ENCODE data around the gene SYT6. TPM values are rescaled to one million over a fixed set of nuclear protein-coding genes. Genes with fewer than 3 reads are reported as not detected.
A peak's percentile ranks its signal among the peaks of the same experiment; 100 is the strongest.

The SYT6 gene
- total and polyA plus RNA-seq, 4 experiments from 2014 or later = not detected

DNA sequence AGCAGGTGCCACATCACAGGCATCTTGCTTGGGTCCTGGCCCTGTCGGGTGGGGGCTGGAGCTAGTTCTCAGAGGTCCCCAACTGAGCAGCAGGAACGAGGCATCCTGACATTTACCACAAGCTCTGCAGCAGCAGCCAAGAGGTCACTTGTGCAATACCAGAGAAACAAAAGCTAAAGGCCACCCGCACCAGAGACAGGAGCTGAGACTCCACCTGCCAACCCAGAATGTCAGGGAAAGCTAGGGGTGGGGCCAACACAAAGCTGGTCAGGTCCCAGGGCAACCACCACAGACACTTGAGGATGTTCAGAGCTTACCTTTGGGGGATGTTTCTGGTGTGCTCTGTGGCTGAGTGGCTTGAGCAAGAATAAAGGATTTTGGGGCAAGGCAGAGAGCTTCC lies 13.6 kb upstream of the SYT6 start:
- intact Hi-C loops (cut with micrococcal nuclease) = no loop called here
- H3K4me3 Mint-ChIP-seq = no peak overlapping the region
- H3K9me3 Mint-ChIP-seq = no peaks in the 10 kb centered on the region
- no peaks in the 10 kb centered on the region for H3K36me3 ChIP-seq (ENCODE audit: insufficient read depth, low read length)
- H3K27ac Mint-ChIP-seq = no peak overlapping the region
- ChIA-PET CTCF (ENCODE audit: partially characterized antibody) (no interaction called here), POLR2A (ENCODE audit: partially characterized antibody) (no interaction called here)
- no peak overlapping the region for H3K4me3 ChIP-seq (ENCODE audit: low read length in 2 of 2)
- H3K4me1 ChIP-seq (ENCODE audit: insufficient read depth, low read length) = no peaks in the 10 kb centered on the region
- no peaks in the 10 kb centered on the region for H3K4me1 Mint-ChIP-seq
- H3K9me3 ChIP-seq (ENCODE audit: control insufficient read depth in 1 of 2, low read length in 2 of 2) = no peaks in the 10 kb centered on the region
- H3K27me3 Mint-ChIP-seq = peaks cover 0 to 4% of the 10 kb centered on the region in 2 donors
- H3K36me3 Mint-ChIP-seq = no peaks in the 10 kb centered on the region
- DNase-seq = no peak
- H3K27ac ChIP-seq (ENCODE audit: low read depth, low read length) = no peak overlapping the region
- peaks cover 5% of the 10 kb centered on the region for H3K27me3 ChIP-seq (ENCODE audit: insufficient read depth, low read length)

DNA sequence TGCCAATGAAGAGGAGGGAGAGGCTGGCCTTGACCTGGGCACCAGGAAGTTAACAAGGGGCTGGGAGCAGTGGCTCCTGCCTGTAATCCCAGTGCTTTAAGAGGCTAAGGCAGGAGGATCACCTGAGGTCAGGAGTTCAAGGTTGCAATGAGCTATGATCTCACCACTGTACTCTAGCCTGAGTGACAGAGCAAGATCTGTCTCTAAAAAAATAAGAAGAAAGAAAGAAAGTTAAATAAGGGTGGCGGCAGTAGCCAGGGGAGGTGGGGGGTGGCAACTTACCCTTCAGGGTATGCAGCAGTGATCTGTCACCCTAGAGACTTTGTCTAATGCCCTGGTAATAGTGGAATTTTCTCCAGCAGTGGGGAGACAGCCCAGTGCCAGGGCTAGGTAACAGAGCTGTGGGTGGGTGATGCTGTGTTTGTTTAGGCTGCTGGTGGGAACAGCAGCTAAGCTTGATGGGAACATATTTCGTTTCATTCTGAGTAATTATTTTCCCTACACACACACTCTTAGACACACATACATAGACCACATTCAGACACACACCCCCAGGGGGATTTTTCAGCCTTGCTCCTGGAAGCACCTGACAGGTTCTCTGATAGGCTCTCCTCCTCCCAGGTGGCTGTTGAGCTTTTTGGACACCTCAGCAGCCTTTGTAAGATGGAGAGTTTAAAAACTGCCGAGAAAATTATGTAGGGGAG lies 11.3 kb upstream of the SYT6 start:
- Histone ChIP-seq H3K9me3 (ENCODE audit: control insufficient read depth in 1 of 2, low read length in 2 of 2) (no peaks in the 10 kb centered on the region), H3K27ac (ENCODE audit: low read depth, low read length) (no peak overlapping the region), H3K4me3 (ENCODE audit: low read length in 2 of 2) (no peak overlapping the region), H3K36me3 (ENCODE audit: insufficient read depth, low read length) (no peaks in the 10 kb centered on the region), H3K27me3 (ENCODE audit: insufficient read depth, low read length) (peaks cover 5% of the 10 kb centered on the region), H3K4me1 (ENCODE audit: insufficient read depth, low read length) (no peaks in the 10 kb centered on the region)
- intact Hi-C loops (cut with micrococcal nuclease) = no loop called here
- no peak overlapping the region for H3K4me3 Mint-ChIP-seq
- POLR2A ChIA-PET (ENCODE audit: partially characterized antibody) = no interaction called here
- DNase-seq = no peak
- peaks cover 12% of the 10 kb centered on the region in 2 donors for H3K27me3 Mint-ChIP-seq
- H3K27ac Mint-ChIP-seq = no peak overlapping the region
- H3K4me1 Mint-ChIP-seq = no peaks in the 10 kb centered on the region
- H3K36me3 Mint-ChIP-seq = no peaks in the 10 kb centered on the region
- CTCF ChIA-PET (ENCODE audit: partially characterized antibody) = no interaction called here
- H3K9me3 Mint-ChIP-seq = no peaks in the 10 kb centered on the region

DNA sequence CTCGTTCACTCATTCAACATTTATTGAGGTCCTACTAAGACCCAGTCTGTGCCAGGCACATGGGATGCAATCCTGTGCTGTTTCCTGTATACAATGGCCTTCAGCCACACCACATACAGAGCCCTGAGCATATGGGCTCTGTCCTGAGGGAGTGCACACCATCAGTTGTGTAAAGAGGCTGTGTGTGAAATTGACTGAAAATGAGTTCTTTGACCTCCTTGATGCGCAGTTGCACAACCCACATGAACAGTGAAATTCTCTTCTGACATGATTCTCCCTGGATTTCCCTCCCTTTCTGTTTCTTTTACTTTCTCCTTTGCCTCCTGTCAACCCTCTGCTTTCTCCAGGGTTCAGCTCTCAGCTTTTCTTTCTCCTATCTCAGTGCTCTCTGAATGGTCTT lies 6.3 kb upstream of the SYT6 start:
- H3K9me3 ChIP-seq (ENCODE audit: control insufficient read depth in 1 of 2, low read length in 2 of 2) = no peaks in the 10 kb centered on the region
- POLR2A ChIA-PET (ENCODE audit: partially characterized antibody) = no interaction called here
- intact Hi-C loops (cut with micrococcal nuclease) = no loop called here
- Mint-ChIP-seq H3K27ac (no peak overlapping the region), H3K4me1 (peaks cover 0 to 7% (median 0%) of the 10 kb centered on the region in 4 donors), H3K27me3 (peaks cover 31 to 35% of the 10 kb centered on the region in 2 donors), H3K36me3 (no peaks in the 10 kb centered on the region), H3K9me3 (no peaks in the 10 kb centered on the region), H3K4me3 (no peak overlapping the region)
- no peak overlapping the region for H3K4me3 ChIP-seq (ENCODE audit: low read length in 2 of 2)
- H3K4me1 ChIP-seq (ENCODE audit: insufficient read depth, low read length) = no peaks in the 10 kb centered on the region
- H3K27me3 ChIP-seq (ENCODE audit: insufficient read depth, low read length) = peaks cover 9% of the 10 kb centered on the region
- CTCF ChIA-PET (ENCODE audit: partially characterized antibody) = no interaction called here
- no peaks in the 10 kb centered on the region for H3K36me3 ChIP-seq (ENCODE audit: insufficient read depth, low read length)
- no peak for DNase-seq
- H3K27ac ChIP-seq (ENCODE audit: low read depth, low read length) = no peak overlapping the region

DNA sequence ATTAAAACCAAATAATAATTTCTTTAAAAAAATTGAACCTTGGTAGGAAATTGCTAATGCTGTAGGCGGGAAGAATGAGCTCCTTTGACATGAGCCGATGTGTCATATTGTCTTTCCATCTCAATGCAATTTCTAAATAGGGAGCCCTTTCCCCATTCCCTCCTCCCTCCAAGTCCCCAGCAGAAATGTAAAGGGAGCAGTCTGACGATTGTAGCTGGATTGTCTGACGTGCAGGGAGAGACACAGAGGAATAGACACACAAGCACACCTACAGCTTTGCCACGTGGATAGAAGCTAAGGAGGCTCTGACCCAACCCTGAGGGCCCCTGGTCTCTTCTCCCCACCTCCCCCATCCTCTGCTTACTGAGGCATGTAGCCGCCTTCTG lies 3.6 kb upstream of the SYT6 start:
- intact Hi-C loops (cut with micrococcal nuclease) = no loop called here
- POLR2A ChIA-PET (ENCODE audit: partially characterized antibody) = no interaction called here

DNA sequence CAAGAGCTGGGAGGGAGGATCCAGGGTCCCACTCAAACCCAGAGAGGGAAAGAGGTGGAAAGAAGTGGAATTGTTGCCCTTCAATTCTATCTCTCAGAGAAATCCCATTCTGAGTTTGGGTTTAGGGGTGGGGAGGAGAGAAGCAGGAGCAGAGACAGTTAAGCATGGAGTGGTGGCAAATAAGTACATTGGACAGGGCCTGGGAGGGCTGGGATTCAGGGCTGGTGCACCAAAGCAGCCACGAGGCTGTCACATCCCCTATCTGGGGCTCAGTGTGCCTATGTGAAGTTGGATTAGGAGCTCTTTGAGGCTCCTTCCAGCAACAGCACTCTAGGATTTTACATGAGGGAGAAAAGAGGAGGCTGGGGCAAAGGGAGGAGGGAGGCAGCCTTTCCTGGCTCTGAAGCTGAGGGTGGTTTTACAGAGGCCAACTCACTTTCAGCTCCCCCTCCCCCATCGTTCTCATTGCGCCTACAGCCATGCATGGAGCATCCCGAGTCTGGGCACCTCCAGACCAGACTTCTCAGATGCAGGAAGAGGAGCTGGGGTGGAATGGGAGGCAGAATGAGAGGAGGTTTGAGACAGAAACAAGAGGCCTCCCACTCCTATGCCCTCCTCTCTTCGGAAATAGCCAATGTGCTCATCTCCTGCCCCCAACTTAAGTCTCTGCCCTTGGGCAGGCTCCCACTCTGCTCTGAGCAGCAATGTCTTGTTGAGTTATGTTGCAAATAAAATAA lies 3.0 kb upstream of the SYT6 start:
- CTCF ChIA-PET (ENCODE audit: partially characterized antibody) = no interaction called here
- Histone ChIP-seq H3K9me3 (ENCODE audit: control insufficient read depth in 1 of 2, low read length in 2 of 2) (no peaks in the 10 kb centered on the region), H3K4me1 (ENCODE audit: insufficient read depth, low read length) (peaks cover 23% of the 10 kb centered on the region), H3K27me3 (ENCODE audit: insufficient read depth, low read length) (peaks cover 36% of the 10 kb centered on the region), H3K36me3 (ENCODE audit: insufficient read depth, low read length) (no peaks in the 10 kb centered on the region), H3K27ac (ENCODE audit: low read depth, low read length) (no peak overlapping the region), H3K4me3 (ENCODE audit: low read length in 2 of 2) (no peak overlapping the region)
- POLR2A ChIA-PET (ENCODE audit: partially characterized antibody) = no interaction called here
- Mint-ChIP-seq H3K4me1 (peaks cover 6 to 18% (median 10%) of the 10 kb centered on the region in 4 donors), H3K27ac (no peak overlapping the region), H3K36me3 (peaks cover 0 to 4% of the 10 kb centered on the region in 2 donors), H3K27me3 (peaks cover 44 to 45% of the 10 kb centered on the region in 2 donors), H3K4me3 (no peak overlapping the region), H3K9me3 (peaks cover 0 to under 1% (median 0%) of the 10 kb centered on the region in 8 donors)
- no peak for DNase-seq
- intact Hi-C loops (cut with micrococcal nuclease) = no loop called here

More for the DNA sequence above, 3.6 kb upstream of the SYT6 start:
- Mint-ChIP-seq H3K4me1 (peaks cover 6 to 18% (median 9%) of the 10 kb centered on the region in 4 donors), H3K9me3 (no peaks in the 10 kb centered on the region), H3K4me3 (no peak overlapping the region), H3K36me3 (peaks cover 0 to 4% of the 10 kb centered on the region in 2 donors), H3K27me3 (peaks cover 39 to 42% of the 10 kb centered on the region in 2 donors), H3K27ac (no peak overlapping the region)
- CTCF ChIA-PET (ENCODE audit: partially characterized antibody) = no interaction called here
- Histone ChIP-seq H3K27ac (ENCODE audit: low read depth, low read length) (no peak overlapping the region), H3K9me3 (ENCODE audit: control insufficient read depth in 1 of 2, low read length in 2 of 2) (no peaks in the 10 kb centered on the region), H3K4me1 (ENCODE audit: insufficient read depth, low read length) (peaks cover 21% of the 10 kb centered on the region), H3K36me3 (ENCODE audit: insufficient read depth, low read length) (no peaks in the 10 kb centered on the region), H3K27me3 (ENCODE audit: insufficient read depth, low read length) (peaks cover 30% of the 10 kb centered on the region), H3K4me3 (ENCODE audit: low read length in 2 of 2) (no peak overlapping the region)
- no peak for DNase-seq

DNA sequence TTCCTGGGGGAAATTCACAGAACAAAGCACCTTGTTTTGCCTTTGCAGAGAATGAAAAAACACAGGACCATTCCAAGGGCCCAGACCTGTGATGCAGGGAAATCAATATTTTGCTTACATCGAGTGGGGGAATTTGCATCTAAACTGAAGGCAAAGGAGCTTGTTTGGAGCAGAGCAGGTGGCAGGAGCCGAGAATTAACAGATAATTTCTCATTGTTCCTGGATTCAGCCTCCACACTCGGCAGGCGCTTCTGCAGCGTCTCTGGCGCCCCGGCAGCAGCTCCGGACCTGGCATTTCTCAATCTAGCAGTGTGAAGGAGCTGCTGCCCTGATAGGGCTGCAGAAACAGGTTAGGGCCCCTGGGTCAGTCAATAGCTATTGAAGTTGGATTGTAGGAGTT lies 2.0 kb upstream of the SYT6 start:
- CTCF ChIA-PET (ENCODE audit: partially characterized antibody) = no interaction called here
- H3K27me3 ChIP-seq (ENCODE audit: insufficient read depth, low read length) = peaks cover 40% of the 10 kb centered on the region

DNA sequence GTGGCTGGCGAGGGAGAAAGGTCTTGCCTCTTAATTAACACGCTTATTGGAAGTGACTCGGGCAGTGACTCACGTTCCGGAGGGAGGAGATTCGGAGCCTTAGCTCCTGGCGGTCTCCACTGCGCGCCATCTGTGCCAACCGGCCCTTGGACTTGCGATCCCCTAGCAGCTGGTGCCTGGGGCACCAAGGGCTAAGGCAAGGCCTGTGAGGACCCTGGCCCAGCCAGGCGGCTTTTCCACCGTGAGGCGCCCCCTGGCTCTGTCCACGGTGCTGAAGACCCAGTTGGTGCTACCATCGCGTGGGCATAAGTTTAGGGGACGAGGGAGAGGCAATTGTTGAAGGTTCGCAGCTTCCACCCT lies 1.3 kb upstream of the SYT6 start:
- Histone ChIP-seq H3K27ac (ENCODE audit: low read depth, low read length) (no peak overlapping the region), H3K4me3 (ENCODE audit: low read length in 2 of 2) (no peak overlapping the region), H3K27me3 (ENCODE audit: insufficient read depth, low read length) (peaks cover 40% of the 10 kb centered on the region), H3K9me3 (ENCODE audit: control insufficient read depth in 1 of 2, low read length in 2 of 2) (no peaks in the 10 kb centered on the region), H3K4me1 (ENCODE audit: insufficient read depth, low read length) (peaks cover 23% of the 10 kb centered on the region), H3K36me3 (ENCODE audit: insufficient read depth, low read length) (no peaks in the 10 kb centered on the region)
- POLR2A ChIA-PET (ENCODE audit: partially characterized antibody) = no interaction called here
- Mint-ChIP-seq H3K36me3 (peaks cover 0 to 4% of the 10 kb centered on the region in 2 donors), H3K4me1 (peaks cover 6 to 18% (median 12%) of the 10 kb centered on the region in 4 donors), H3K9me3 (peaks cover 0 to 3% (median 0%) of the 10 kb centered on the region in 8 donors), H3K4me3 (peak overlapping the region in 4 of 8 donors; percentile 63 to 80 (median 78)), H3K27me3 (peaks cover 45 to 52% of the 10 kb centered on the region in 2 donors), H3K27ac (no peak overlapping the region)
- CTCF ChIA-PET (ENCODE audit: partially characterized antibody) = no interaction called here
- peak in 3 of 5 donors; percentile 2 to 9 (median 4) for DNase-seq
- intact Hi-C loops (cut with micrococcal nuclease) = no loop called here

More for the DNA sequence above, 2.0 kb upstream of the SYT6 start:
- H3K36me3 Mint-ChIP-seq = peaks cover 0 to 4% of the 10 kb centered on the region in 2 donors
- POLR2A ChIA-PET (ENCODE audit: partially characterized antibody) = no interaction called here
- Histone ChIP-seq H3K4me1 (ENCODE audit: insufficient read depth, low read length) (peaks cover 23% of the 10 kb centered on the region), H3K27ac (ENCODE audit: low read depth, low read length) (no peak overlapping the region), H3K4me3 (ENCODE audit: low read length in 2 of 2) (no peak overlapping the region), H3K36me3 (ENCODE audit: insufficient read depth, low read length) (no peaks in the 10 kb centered on the region), H3K9me3 (ENCODE audit: control insufficient read depth in 1 of 2, low read length in 2 of 2) (no peaks in the 10 kb centered on the region)
- intact Hi-C loops (cut with micrococcal nuclease) = no loop called here
- DNase-seq = no peak
- peak overlapping the region in 1 of 8 donors; percentile 14 for H3K4me3 Mint-ChIP-seq
- H3K27me3 Mint-ChIP-seq = peaks cover 49 to 50% of the 10 kb centered on the region in 2 donors
- H3K9me3 Mint-ChIP-seq = peaks cover 0 to 3% (median 0%) of the 10 kb centered on the region in 8 donors
- peaks cover 6 to 18% (median 12%) of the 10 kb centered on the region in 4 donors for H3K4me1 Mint-ChIP-seq
- H3K27ac Mint-ChIP-seq = no peak overlapping the region

Measured in CD4-positive, alpha-beta memory T cell (primary cell).